ENCODE data around the gene VAPB. TPM values are rescaled to one million over a fixed set of nuclear protein-coding genes. Genes with fewer than 3 reads are reported as not detected.
"Not testable (repeated sequence)": the region's sequence is repeated elsewhere in the genome, so short reads cannot be mapped to it uniquely, and the experiment has no call there.

Gene VAPB
- polyA plus RNA-seq, 3 donors, result 8.5 to 14.3 (median 10.1) TPM

DNA sequence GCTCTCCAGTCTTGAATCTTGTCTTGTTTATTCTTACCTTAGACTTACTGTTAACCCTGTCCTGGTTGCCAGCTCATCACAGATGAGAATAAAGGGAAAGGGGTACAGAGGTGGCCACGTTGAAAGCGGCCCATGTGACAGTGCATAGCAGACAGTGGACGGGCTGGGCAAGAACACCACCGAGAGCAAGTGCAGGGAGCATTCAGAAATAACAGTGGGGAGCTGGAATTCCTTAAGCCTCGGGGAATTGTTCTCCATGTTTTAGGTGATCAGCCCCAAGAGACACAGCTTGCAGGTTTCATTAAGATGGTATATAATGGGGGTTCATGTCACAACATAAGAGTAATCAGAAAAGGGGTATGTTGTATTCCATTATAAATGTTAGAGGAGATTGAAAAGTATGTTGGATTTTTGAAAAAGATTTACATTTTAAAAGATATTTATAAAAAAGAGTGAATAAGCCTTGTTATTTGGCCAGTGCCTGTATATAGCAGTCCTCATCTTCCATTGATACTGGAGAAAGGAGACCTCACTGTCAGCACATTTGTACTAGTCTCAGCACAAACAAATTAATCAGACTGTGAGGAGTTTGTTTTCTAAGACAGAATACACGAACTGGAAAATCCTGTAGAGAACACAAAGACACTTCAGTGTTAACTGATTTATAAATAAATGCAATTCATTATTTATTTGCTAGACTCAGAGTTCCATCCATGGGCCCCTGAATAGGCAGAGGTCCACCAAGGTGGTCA is 35.4 kb downstream of the VAPB start:
- Mint-ChIP-seq H3K4me3 (no peak overlapping the region), H3K27ac (peak overlapping the region in 1 of 7 donors; percentile 60), H3K27me3 (ENCODE audit: low read depth in 3 of 3) (peaks cover 0 to 1% (median 0%) of the 10 kb centered on the region in 3 donors), H3K36me3 (peaks cover 41 to 58% of the 10 kb centered on the region in 2 donors), H3K9me3 (peaks cover 0 to 2% (median 0%) of the 10 kb centered on the region in 7 donors), H3K4me1 (no peaks in the 10 kb centered on the region)
- intact Hi-C loops (cut with micrococcal nuclease), result no loop called here
- peaks cover 74% of the 10 kb centered on the region for H4K20me1 ChIP-seq (ENCODE audit: insufficient read depth, low read length)
- H3K27me3 ChIP-seq (ENCODE audit: control insufficient read depth in 2 of 2, insufficient read depth in 2 of 2, low read length in 2 of 2), result no peaks in the 10 kb centered on the region
- H2AFZ ChIP-seq (ENCODE audit: insufficient read depth, low read depth, low read length, poor library complexity, severe bottlenecking), result no peak overlapping the region
- no peak overlapping the region for H3K4me3 ChIP-seq (replicated peaks in 1 of 3; ENCODE audit: low read depth in 2 of 3, low read length in 3 of 3)
- no peaks in the 10 kb centered on the region for H3K4me1 ChIP-seq (ENCODE audit: control insufficient read depth in 1 of 2, insufficient read depth in 2 of 2, low read length in 2 of 2)
- no peak overlapping the region for H3K9ac ChIP-seq (ENCODE audit: insufficient read depth, low read length, poor library complexity, severe bottlenecking)
- WGBS (ENCODE audit: insufficient coverage), result 98% methylated on average over 4 of the region's 6 CpGs
- no peaks in the 10 kb centered on the region for H3K9me3 ChIP-seq (replicated peaks in 1 of 2; ENCODE audit: control insufficient read depth in 1 of 2, insufficient read depth in 1 of 2, low read length in 2 of 2)
- H3K79me2 ChIP-seq (ENCODE audit: insufficient read depth, low read length), result peaks cover 63% of the 10 kb centered on the region
- H3K27ac ChIP-seq (ENCODE audit: low read depth in 1 of 2, low read length in 2 of 2), result no peak overlapping the region
- DNase-seq, result no peak
- TF ChIP-seq, protein P1, sequence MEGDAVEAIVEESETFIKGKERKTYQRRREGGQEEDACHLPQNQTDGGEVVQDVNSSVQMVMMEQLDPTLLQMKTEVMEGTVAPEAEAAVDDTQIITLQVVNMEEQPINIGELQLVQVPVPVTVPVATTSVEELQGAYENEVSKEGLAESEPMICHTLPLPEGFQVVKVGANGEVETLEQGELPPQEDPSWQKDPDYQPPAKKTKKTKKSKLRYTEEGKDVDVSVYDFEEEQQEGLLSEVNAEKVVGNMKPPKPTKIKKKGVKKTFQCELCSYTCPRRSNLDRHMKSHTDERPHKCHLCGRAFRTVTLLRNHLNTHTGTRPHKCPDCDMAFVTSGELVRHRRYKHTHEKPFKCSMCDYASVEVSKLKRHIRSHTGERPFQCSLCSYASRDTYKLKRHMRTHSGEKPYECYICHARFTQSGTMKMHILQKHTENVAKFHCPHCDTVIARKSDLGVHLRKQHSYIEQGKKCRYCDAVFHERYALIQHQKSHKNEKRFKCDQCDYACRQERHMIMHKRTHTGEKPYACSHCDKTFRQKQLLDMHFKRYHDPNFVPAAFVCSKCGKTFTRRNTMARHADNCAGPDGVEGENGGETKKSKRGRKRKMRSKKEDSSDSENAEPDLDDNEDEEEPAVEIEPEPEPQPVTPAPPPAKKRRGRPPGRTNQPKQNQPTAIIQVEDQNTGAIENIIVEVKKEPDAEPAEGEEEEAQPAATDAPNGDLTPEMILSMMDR (IDR thresholded peaks at IDR 0.05), result no peak
- no peak overlapping the region for H3K4me2 ChIP-seq (replicated peaks; ENCODE audit: extremely low read depth, low read length, poor library complexity, severe bottlenecking)
- H3K36me3 ChIP-seq (replicated peaks in 1 of 2; ENCODE audit: control insufficient read depth in 1 of 2, insufficient read depth in 2 of 2, low read length in 2 of 2), result peaks cover 33 to 93% of the 10 kb centered on the region in 2 donors

GRCh38 chr20:58427571-58427970 is 38.5 kb downstream of the VAPB start:
- H3K27ac ChIP-seq (ENCODE audit: low read depth in 1 of 2, low read length in 2 of 2); H3K4me3 Mint-ChIP-seq; H3K27ac Mint-ChIP-seq; H3K27me3 ChIP-seq (ENCODE audit: control insufficient read depth in 2 of 2, insufficient read depth in 2 of 2, low read length in 2 of 2); H3K4me1 Mint-ChIP-seq; H3K27me3 Mint-ChIP-seq (ENCODE audit: low read depth in 3 of 3); H3K4me1 ChIP-seq (ENCODE audit: control insufficient read depth in 1 of 2, insufficient read depth in 2 of 2, low read length in 2 of 2); H3K4me3 ChIP-seq (replicated peaks in 1 of 3; ENCODE audit: low read depth in 2 of 3, low read length in 3 of 3); H3K9ac ChIP-seq (ENCODE audit: insufficient read depth, low read length, poor library complexity, severe bottlenecking); H3K9me3 Mint-ChIP-seq; H2AFZ ChIP-seq (ENCODE audit: insufficient read depth, low read depth, low read length, poor library complexity, severe bottlenecking); DNase-seq; intact Hi-C loops (cut with micrococcal nuclease); H3K4me2 ChIP-seq (replicated peaks; ENCODE audit: extremely low read depth, low read length, poor library complexity, severe bottlenecking); H3K9me3 ChIP-seq (replicated peaks in 1 of 2; ENCODE audit: control insufficient read depth in 1 of 2, insufficient read depth in 1 of 2, low read length in 2 of 2): not testable (repeated sequence)
- Histone ChIP-seq H3K79me2 (ENCODE audit: insufficient read depth, low read length) (peaks cover 78% of the 10 kb centered on the region), H3K36me3 (replicated peaks in 1 of 2; ENCODE audit: control insufficient read depth in 1 of 2, insufficient read depth in 2 of 2, low read length in 2 of 2) (peaks cover 12 to 85% of the 10 kb centered on the region in 2 donors), H4K20me1 (ENCODE audit: insufficient read depth, low read length) (peaks cover 75% of the 10 kb centered on the region)
- 100% methylated on average over 2 of the region's 3 CpGs for WGBS (ENCODE audit: insufficient coverage)
- H3K36me3 Mint-ChIP-seq, result peaks cover 24 to 45% of the 10 kb centered on the region in 2 donors

Measured in CD14-positive monocyte (primary cell).